Retinal pigment epithelial cell (primary cell): ENCODE measurements around the gene SCAPER.
A peak's percentile ranks its signal among the peaks of the same experiment; 100 is the strongest.
"Not testable (repeated sequence)": the region's sequence is repeated elsewhere in the genome, so short reads cannot be mapped to it uniquely, and the experiment has no call there.

Source experiments
- DNase-seq: peaks from one replicate; pipeline ENCODE4 v3.0.0-alpha.2; 2010; ENCODE audit warnings: low read depth
- H3K4me3 ChIP-seq: 2 replicates; pipeline ENCODE4 v1.5.1; 2011; ENCODE audit warnings: mild to moderate bottlenecking, low read length, control low read depth, moderate library complexity
- TF ChIP-seq, protein P1 (sequence below): conservative IDR thresholded peaks from 2 replicates; pipeline ENCODE4 v1.5.1; 2011; ENCODE audit warnings: low read depth, low read length, control low read depth, inconsistent platforms

Gene SCAPER

DNA sequence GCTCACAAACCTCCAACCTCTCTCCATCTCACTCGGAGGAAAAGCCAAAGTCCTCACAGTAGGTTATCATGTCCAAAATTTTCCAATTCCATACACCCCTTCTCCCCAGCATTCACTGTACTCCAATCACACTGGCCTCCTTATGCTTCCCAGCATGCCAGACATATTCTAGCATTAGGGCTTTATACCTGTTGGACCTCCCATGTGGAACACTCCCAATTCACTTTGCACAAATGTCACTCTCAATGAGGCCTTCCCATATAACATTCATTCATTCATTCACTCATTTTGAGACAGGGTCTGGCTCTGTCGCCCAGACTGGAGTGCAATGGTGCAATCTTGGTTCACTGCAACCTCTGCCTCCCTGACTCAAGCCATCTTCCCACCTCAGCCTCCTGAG, 19.9 kb downstream of the SCAPER start:
- DNase-seq, result no peak
- no peak overlapping the region for H3K4me3 ChIP-seq
- TF ChIP-seq, protein P1, sequence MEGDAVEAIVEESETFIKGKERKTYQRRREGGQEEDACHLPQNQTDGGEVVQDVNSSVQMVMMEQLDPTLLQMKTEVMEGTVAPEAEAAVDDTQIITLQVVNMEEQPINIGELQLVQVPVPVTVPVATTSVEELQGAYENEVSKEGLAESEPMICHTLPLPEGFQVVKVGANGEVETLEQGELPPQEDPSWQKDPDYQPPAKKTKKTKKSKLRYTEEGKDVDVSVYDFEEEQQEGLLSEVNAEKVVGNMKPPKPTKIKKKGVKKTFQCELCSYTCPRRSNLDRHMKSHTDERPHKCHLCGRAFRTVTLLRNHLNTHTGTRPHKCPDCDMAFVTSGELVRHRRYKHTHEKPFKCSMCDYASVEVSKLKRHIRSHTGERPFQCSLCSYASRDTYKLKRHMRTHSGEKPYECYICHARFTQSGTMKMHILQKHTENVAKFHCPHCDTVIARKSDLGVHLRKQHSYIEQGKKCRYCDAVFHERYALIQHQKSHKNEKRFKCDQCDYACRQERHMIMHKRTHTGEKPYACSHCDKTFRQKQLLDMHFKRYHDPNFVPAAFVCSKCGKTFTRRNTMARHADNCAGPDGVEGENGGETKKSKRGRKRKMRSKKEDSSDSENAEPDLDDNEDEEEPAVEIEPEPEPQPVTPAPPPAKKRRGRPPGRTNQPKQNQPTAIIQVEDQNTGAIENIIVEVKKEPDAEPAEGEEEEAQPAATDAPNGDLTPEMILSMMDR, result no peak

DNA sequence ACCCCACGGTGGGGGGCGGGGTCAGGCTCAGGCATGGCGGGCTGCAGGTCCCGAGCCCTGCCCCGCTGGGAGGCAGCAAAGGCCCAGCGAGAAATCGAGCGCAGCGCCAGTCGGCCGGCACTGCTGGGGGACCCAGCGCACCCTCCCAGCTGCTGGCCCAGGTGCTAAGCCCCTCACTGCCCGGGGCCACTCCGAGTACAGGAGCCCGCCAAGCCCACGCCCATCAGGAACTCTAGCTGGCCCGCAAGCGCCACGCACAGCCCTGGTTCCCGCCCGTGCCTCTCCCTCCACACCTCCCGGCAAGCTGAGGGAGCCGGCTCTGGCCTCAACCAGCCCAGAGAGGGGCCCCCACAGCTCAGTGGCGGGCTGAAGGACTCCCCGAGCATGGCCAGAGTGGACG, 29.2 kb downstream of the SCAPER start:
- no peak for DNase-seq
- H3K4me3 ChIP-seq, result no peak overlapping the region
- TF ChIP-seq, protein P1, result no peak

DNA sequence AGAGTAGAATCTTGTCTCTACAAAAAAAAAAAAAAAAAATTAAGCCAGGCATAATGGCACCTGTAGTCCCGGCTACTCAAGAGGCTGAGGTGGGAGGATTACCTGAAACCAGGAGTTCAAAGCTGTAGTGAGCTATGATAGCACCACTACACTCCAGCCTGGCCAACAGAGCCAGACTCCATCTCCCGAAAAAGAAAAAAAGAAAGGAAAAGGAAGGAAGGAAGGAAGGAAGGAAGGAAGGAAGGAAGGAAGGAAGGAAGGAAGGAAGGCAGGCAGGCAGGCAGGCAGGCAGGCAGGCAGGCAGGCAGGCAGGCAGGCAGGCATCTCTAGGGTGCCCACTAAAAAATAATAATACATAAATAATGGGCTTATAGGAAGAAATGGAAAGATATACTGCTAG, 32.1 kb downstream of the SCAPER start:
- H3K4me3 ChIP-seq, result not testable (repeated sequence)

DNA sequence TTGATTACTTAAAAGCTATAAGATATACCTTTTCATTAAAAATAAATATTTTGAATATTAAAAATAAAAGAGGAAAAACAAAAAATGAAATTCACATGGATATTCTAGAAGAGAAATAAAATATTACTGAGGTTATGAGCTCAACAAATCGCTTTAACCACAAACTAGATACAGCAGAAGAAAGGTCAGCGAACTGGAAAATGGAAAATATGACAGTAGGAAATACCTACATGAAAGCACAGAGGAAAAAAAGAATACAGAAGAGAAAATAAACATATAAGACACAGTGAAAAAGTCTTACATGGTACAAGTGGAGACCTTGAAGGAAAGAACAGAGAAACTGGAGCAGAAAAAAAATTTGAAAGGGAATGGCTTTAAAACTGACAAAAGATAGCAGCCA, 33.2 kb downstream of the SCAPER start:
- DNase-seq, result no peak
- no peak overlapping the region for H3K4me3 ChIP-seq
- TF ChIP-seq, protein P1, result no peak

More for the DNA sequence above, 32.1 kb downstream of the SCAPER start:
- not testable (repeated sequence) for DNase-seq

DNA sequence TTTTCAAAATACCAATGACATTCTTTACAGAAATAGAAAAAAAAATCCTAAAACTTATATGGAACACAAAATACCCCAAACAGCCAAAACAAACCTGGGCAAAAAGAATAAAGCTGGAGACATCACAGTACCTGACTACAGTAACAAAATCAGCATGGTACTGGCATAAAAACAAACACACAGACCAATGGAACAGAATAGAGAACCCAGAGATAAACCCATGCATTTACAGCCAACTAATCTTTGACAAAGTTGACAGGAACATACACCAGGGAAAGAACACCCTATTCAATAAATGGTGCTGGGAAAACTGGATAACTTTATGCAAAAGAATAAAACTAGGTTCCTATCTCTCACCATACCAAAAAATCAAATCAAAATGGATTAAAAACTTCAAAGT, 36.4 kb downstream of the SCAPER start:
- TF ChIP-seq, protein P1, result no peak
- H3K4me3 ChIP-seq, result no peak overlapping the region
- DNase-seq, result no peak

DNA sequence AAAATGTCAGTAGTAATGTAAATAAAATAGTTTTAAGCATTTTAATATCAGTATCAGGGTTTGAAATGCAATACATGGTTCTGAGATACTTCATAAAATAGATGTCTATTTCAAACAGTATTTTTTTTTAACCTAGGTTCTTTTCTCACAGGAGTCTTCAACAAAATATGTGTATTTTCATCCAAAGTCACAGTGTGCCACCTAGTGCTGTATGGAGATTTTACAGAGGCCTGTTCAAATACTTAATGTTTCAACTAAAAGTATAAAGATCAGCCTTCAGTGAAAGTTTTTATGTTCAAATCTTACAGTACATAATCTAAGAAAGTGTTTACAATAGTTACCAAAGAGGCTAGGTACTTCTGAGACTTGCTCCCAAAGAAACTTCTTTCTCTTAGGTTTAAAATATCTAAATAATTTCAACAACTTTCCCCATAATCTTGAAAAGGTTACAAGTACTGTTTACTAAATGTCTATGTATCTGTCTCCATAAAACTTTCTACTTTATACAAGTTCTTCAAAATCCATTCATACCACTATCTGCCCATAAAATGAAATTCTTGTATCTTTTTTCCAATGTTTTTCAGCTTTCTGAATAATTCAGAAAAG, 38.3 kb downstream of the SCAPER start:
- TF ChIP-seq, protein P1, result peak; percentile 66
- no peak overlapping the region for H3K4me3 ChIP-seq
- DNase-seq, result no peak

DNA sequence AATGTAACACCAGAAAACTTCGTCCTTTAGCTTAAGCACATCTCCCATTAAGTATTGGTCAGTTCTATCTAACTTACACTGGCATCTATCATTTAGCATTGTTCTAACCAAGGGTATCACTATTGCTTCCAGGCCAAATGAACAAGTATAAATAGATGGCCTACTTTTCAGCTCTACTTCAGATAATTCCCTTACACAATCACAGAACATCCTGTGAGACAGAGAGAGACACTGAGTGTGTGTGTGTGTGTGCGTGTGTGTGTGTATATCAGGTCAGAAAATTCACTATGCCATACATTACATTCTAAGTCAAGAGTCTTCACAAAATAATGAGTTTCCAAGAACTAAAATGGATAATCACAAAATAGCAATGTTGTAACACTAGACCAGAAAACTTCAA, 39.1 kb downstream of the SCAPER start:
- no peak for DNase-seq
- TF ChIP-seq, protein P1, result no peak

More for the DNA sequence above, 39.1 kb downstream of the SCAPER start:
- H3K4me3 ChIP-seq, result no peak overlapping the region
